Measurements from ENCODE around the gene C12orf57.

DNA sequence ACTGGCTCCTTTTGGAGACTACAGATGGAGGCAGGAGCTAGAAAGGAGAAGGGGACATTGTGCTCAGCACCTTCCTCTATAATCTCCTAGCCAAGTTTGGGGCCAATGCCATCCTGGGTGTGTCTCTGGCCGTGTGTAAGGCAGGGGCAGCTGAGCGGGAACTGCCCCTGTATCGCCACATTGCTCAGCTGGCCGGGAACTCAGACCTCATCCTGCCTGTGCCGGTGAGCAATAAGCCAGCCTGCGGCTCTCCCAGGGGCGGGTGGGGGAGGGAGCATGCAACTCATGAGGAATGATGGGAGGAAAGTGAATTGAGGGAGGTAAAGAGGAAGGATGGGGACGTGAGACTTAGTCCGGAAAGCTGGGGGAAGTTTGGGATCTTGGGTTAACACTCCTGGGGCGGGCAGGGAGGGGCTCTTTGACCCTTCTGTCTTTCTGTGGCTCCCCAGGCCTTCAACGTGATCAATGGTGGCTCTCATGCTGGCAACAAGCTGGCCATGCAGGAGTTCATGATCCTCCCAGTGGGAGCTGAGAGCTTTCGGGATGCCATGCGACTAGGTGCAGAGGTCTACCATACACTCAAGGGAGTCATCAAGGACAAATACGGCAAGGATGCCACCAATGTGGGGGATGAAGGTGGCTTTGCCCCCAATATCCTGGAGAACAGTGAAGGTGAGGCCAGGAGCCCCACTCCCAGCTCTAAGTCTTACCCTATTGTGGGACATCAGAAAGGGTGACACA is 26.2 kb upstream of the C12orf57 start:
- no peak for TF ChIP-seq EZH2 (IDR thresholded peaks at IDR 0.05; ENCODE audit: borderline replicate concordance, insufficient read depth, low read length, poor library complexity, severe bottlenecking)
- TF ChIP-seq, protein P1, sequence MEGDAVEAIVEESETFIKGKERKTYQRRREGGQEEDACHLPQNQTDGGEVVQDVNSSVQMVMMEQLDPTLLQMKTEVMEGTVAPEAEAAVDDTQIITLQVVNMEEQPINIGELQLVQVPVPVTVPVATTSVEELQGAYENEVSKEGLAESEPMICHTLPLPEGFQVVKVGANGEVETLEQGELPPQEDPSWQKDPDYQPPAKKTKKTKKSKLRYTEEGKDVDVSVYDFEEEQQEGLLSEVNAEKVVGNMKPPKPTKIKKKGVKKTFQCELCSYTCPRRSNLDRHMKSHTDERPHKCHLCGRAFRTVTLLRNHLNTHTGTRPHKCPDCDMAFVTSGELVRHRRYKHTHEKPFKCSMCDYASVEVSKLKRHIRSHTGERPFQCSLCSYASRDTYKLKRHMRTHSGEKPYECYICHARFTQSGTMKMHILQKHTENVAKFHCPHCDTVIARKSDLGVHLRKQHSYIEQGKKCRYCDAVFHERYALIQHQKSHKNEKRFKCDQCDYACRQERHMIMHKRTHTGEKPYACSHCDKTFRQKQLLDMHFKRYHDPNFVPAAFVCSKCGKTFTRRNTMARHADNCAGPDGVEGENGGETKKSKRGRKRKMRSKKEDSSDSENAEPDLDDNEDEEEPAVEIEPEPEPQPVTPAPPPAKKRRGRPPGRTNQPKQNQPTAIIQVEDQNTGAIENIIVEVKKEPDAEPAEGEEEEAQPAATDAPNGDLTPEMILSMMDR (IDR thresholded peaks at IDR 0.05; ENCODE audit: poor library complexity, severe bottlenecking) = no peak
- no peak for TF ChIP-seq SMC3 (conservative IDR thresholded peaks at IDR 0.05; ENCODE audit: poor library complexity)
- TF ChIP-seq, protein P2, sequence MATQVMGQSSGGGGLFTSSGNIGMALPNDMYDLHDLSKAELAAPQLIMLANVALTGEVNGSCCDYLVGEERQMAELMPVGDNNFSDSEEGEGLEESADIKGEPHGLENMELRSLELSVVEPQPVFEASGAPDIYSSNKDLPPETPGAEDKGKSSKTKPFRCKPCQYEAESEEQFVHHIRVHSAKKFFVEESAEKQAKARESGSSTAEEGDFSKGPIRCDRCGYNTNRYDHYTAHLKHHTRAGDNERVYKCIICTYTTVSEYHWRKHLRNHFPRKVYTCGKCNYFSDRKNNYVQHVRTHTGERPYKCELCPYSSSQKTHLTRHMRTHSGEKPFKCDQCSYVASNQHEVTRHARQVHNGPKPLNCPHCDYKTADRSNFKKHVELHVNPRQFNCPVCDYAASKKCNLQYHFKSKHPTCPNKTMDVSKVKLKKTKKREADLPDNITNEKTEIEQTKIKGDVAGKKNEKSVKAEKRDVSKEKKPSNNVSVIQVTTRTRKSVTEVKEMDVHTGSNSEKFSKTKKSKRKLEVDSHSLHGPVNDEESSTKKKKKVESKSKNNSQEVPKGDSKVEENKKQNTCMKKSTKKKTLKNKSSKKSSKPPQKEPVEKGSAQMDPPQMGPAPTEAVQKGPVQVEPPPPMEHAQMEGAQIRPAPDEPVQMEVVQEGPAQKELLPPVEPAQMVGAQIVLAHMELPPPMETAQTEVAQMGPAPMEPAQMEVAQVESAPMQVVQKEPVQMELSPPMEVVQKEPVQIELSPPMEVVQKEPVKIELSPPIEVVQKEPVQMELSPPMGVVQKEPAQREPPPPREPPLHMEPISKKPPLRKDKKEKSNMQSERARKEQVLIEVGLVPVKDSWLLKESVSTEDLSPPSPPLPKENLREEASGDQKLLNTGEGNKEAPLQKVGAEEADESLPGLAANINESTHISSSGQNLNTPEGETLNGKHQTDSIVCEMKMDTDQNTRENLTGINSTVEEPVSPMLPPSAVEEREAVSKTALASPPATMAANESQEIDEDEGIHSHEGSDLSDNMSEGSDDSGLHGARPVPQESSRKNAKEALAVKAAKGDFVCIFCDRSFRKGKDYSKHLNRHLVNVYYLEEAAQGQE (IDR thresholded peaks at IDR 0.05; ENCODE audit: borderline replicate concordance) = no peak
- TF ChIP-seq TAF1 (IDR thresholded peaks at IDR 0.05; ENCODE audit: low read depth) = no peak
- no peak for TF ChIP-seq EP300 (conservative IDR thresholded peaks at IDR 0.05; ENCODE audit: poor library complexity, severe bottlenecking)
